Stimulated activated CD4-positive, alpha-beta T cell treated with anti-CD3 and anti-CD28 coated beads, Interleukin-12 subunit alpha, Interleukin-12 subunit beta, amount 100 ng/mL, for 4 hours (primary cell): Measurements from ENCODE around the gene EFS.

Experiments used
- DNase-seq: peaks from one replicate; pipeline ENCODE4 v3.0.0-alpha.2; 2020

Gene EFS

DNA sequence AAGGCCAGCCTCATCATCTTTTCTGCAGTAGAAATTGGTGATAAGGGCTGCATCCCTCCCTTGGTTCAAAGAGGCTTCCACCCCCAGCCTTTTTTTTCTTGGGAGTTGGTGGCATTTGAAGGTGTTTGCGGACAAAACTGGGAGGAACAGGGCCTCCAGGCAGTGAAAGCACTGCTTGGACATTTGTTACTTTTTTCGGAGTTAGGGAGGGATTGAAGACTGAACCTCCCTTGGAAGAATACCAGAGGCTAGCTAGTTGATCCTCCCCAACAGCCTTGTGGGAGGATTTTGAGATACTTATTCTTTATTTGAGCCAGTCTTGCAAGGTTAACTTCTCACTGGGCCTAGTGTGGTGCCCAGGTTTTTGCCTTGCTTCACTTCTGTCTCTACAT lies 40.5 kb downstream of the EFS start:
- no peak for DNase-seq

DNA sequence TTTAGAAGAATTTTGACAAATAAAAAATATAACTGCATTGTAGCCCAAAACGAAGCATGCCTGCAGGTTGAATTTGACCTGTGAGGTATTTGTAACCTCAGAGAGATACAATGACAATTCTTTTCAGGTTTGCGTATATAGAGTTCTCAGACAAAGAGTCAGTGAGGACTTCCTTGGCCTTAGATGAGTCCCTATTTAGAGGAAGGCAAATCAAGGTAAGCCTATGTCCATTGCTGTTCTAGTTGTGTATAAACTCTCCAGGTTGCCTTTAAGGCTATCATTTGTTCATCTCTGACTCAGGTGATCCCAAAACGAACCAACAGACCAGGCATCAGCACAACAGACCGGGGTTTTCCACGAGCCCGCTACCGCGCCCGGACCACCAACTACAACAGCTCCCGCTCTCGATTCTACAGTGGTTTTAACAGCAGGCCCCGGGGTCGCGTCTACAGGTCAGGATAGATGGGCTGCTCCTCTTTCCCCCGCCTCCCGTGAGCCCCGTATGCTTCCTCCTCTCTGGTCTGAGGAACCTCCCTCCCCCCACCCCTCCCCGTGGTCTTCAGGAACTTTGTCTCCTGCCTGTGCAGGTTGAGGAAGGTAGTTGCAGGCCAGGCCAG lies 41.0 kb downstream of the EFS start:
- DNase-seq = no peak

- no peak for DNase-seq
Observed at GRCh38 chr14:23322568-23323517, 42.1 kb downstream of the EFS start.

- DNase-seq = peak; percentile 37
Observed at GRCh38 chr14:23321572-23322547, 43.1 kb downstream of the EFS start.

- peak; percentile 92 for DNase-seq
Observed at GRCh38 chr14:23320584-23321571, 44.1 kb downstream of the EFS start, which contains the start of gene PABPN1. Gene PABPN1 (plus strand): TSS chr14:23321457. CDS start chr14:23321470, 13 bp downstream.

- DNase-seq = no peak
Observed at GRCh38 chr14:23319746-23320583, 45.0 kb downstream of the EFS start.

GRCh38 chr14:23316300-23316699 lies 48.7 kb downstream of the EFS start:
- DNase-seq = no peak

GRCh38 chr14:23310546-23310945 lies 54.4 kb downstream of the EFS start:
- no peak for DNase-seq

GRCh38 chr14:23308721-23309445 lies 56.1 kb downstream of the EFS start:
- DNase-seq = no peak

DNA sequence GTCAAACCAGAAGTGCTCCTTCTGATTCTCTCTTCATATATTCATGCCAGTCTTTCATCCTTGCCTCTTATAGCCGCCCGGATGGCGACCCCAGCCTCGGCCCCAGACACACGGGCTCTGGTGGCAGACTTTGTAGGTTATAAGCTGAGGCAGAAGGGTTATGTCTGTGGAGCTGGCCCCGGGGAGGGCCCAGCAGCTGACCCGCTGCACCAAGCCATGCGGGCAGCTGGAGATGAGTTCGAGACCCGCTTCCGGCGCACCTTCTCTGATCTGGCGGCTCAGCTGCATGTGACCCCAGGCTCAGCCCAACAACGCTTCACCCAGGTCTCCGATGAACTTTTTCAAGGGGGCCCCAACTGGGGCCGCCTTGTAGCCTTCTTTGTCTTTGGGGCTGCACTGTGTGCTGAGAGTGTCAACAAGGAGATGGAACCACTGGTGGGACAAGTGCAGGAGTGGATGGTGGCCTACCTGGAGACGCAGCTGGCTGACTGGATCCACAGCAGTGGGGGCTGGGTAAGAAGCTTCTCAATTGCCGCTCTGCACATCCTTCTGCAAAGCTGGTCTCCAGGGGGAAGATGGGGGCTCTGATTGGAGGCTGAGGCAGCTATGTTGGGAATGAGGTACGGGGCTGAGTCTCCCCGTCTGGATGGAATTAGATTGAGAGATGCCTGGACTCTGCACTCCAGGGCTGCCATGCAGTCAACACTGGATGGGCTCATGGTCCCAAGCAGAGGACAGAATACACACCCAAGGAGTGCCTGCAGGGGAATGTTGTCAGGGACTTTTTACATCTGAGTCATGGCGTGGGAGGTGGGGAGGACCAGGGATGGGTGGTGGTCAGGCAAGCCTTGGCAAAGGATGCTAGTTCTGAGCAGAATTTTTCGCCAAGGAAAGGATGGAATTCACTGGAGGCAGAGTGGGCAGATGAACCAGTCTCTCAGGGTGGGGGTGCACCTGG lies 57.0 kb downstream of the EFS start:
- no peak for DNase-seq

DNA sequence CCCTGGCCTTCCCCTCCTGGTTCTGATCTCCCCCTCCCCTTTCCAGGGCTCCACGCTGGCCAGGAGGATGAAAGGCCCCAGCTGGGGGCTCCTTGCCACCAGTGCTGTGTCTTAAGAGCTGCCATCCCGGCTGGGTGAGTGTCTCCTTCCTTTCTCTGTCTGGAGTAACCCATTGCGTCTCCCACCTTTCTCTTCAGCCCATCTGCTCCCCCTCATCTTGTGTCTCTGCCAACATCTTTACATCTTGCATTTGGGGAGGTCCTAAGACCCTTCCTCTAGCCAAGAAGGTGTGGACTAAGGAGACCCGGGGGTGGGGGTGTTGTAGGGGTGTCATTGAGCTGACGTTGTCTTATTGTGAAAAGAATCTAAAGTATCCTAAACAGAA lies 57.8 kb downstream of the EFS start:
- no peak for DNase-seq

DNA sequence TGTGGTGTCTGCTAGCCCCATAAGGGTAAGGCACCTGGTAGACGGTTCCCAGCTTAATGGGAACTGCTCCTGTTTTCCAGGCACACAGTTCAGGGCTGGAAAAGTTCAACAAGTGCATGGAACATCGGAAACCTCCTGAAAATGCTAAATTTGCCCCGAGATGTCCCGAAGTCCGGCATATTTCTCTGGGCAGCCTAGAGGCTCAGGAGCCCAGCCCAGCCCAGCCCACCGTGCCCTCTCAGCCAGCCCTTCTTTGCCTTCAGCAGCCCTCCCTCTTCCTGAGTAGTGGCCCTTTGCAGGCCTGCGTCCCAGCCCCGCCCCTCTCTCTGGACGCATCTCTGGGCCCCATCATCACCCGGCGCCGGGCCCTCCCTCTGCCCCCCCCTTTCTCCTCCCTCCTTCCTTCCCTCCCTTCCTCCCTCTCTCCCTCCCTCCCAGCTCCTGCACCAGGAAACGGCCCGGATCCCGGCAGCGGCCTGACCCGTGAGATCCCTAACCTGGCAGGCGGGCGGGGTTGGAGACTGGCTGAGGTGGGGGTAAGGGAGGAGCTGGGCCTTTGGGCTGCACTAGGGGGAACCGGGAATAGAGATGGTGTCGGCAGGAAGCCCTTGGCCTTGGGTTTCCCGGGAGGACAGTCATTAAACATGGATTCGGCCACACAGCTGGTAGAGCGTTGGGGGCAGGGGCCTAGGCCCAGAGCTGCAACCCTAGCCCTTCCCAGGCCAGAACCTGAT lies 58.4 kb downstream of the EFS start, which contains the start of gene BCL2L2:
Gene BCL2L2, plus strand, starts transcription at position 422 of the 734 bp plus-strand sequence. CDS start 935 bp downstream, outside the sequence.
- no peak for DNase-seq
